ENCODE results near the gene ZBED4.

DNA sequence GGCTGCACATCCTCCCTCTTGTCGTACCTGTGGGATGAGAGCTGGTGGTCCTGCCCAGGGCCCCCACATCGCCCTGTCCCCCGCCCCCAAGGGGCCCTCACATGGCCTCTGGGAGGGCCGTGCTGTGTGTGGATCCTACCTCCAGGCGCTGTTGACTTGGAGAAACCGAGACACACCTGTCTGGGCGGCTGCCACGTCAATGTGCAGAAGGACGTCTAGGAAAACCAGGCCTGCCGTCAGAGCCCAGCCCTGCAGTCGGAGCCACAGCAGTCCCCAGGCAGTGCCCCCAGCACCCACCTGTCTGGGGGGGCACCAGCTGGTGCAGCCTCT, 50.4 kb downstream of the ZBED4 start:
- no peak for TF ChIP-seq CTCF (IDR thresholded peaks at IDR 0.05 in 2 of 3, conservative IDR thresholded peaks at IDR 0.05 in 1 of 3; ENCODE audit: borderline replicate concordance in 1 of 3, insufficient read depth in 1 of 3, low read depth in 2 of 3, low read length in 2 of 3)
- no peak for TF ChIP-seq POLR2AphosphoS5 (IDR thresholded peaks at IDR 0.05; ENCODE audit: low read depth, low read length)
- no peak for TF ChIP-seq SP1 (IDR thresholded peaks at IDR 0.05; ENCODE audit: low read depth)
- TF ChIP-seq POLR2A (IDR thresholded peaks at IDR 0.05; ENCODE audit: borderline replicate concordance, extremely low read depth, insufficient read depth, insufficient read length) = no peak
